ENCODE results near the gene BCAP31.

DNA sequence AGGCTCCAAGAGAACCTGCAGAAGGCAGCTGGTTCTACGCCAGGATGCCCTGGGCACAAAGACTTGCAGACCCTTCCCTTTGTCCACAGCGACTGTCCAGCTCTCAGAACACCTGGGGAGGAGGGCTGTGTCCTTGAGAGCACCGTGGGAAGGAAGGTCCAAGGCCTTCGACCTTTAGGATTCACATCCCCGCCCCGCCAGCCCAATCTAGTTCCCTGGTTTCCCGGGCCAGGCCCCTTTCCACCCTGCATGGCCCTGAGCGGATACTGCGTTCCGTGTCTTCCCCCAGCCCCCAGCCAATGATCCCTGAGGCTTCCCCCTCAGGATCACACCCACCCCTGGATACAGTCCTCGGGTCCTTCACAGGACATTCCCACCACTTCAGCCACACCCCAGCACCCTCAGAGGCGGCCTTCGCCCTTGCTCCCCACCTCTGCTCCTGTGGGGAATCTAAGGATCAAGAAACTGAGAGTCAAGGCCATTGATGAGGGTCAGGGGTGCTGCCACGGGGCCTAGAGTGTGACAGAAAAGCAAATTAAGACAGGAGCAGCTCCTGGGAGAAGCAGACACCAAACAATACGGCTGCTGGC lies 9.6 kb upstream of the BCAP31 start:
- TF ChIP-seq, protein P1, sequence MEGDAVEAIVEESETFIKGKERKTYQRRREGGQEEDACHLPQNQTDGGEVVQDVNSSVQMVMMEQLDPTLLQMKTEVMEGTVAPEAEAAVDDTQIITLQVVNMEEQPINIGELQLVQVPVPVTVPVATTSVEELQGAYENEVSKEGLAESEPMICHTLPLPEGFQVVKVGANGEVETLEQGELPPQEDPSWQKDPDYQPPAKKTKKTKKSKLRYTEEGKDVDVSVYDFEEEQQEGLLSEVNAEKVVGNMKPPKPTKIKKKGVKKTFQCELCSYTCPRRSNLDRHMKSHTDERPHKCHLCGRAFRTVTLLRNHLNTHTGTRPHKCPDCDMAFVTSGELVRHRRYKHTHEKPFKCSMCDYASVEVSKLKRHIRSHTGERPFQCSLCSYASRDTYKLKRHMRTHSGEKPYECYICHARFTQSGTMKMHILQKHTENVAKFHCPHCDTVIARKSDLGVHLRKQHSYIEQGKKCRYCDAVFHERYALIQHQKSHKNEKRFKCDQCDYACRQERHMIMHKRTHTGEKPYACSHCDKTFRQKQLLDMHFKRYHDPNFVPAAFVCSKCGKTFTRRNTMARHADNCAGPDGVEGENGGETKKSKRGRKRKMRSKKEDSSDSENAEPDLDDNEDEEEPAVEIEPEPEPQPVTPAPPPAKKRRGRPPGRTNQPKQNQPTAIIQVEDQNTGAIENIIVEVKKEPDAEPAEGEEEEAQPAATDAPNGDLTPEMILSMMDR (conservative IDR thresholded peaks at IDR 0.05; ENCODE audit: low read length): no peak
- no peak for TF ChIP-seq EZH2phosphoT487 (IDR thresholded peaks at IDR 0.05; ENCODE audit: borderline replicate concordance, low read depth, low read length)

Measured in OCI-LY7 (cell line).